HG03066 (cell line): ENCODE measurements around the gene WBP2NL.
A peak's percentile ranks its signal among the peaks of the same experiment; 100 is the strongest.
"Not testable (repeated sequence)": the region's sequence is repeated elsewhere in the genome, so short reads cannot be mapped to it uniquely, and the experiment has no call there.

ENCODE experiments used
- ATAC-seq: cut with Tn5 transposase; IDR thresholded peaks from one replicate; pipeline ENCODE4 v1.9.1; 2021; ENCODE audit warnings: low read depth; ENCODE audit not compliant: unreplicated experiment

Gene WBP2NL

DNA sequence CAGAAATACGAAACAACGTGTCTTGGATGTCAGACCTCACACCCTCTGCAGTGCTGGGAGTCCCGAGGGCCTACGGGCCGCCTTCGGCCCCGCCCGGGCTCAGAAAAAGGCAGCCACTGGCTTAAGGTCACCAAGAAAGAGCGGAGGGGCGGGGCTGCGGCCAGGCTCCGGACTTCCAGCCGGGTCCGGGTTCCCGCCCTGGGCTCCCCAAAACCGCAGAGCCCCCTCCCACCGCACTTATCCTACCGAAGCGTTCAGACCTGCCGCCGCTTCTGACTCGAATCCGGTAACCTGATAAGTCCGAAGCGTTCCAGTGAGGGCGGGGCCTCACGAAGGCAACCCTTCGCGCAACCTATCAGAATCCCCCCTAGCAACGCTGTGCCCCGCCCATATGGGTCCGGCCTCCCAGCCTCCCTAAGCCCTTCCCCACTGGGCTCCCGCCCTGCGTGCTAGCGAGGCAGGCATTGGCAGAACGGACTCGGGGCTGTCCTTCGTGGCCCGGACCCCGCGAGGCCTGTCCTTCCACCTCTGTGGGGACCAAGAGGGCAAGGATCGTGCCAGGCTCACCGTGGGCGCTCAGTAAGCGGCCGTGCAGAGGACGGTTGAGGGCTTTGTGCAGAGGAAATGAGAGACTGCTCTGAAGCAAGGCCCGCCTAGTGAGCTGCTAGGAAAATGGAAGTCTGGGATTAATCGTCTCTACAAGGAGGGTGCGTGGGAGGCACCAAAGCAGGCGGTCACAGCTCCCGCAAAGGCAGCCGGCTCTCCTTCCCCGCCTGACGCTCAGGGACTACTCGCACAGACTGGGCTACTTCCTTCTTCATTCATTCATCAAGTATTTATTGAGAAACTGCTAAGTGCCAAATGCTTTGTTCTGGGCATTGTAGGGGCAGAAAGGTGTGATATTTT is 72.2 kb downstream of the WBP2NL start, which contains the start of gene NAGA:
NAGA (minus strand) TSS at position 296 of the 906 bp plus-strand sequence. CDS start 515 bp downstream, outside the sequence.
- ATAC-seq: peak; percentile 88

DNA sequence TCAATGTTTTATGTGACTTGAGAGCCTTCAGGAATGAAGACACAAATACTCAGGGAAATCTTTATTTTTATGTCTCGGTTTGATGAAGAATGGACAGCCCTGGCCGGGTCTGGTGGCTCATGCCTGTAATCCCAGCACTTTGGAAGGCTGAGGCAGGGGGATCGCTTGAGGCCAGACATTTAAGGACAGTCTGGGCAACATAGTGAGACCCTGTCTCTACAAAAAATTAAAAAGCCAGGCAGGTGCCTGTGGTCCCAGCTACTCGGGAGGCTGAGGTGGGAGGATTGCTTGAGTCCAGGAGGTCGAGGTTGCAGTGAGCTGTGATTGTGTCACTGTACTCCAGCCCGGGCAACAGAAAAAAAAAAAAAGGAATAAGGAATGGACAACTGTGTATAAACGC is 72.9 kb downstream of the WBP2NL start:
- not testable (repeated sequence) for ATAC-seq

DNA sequence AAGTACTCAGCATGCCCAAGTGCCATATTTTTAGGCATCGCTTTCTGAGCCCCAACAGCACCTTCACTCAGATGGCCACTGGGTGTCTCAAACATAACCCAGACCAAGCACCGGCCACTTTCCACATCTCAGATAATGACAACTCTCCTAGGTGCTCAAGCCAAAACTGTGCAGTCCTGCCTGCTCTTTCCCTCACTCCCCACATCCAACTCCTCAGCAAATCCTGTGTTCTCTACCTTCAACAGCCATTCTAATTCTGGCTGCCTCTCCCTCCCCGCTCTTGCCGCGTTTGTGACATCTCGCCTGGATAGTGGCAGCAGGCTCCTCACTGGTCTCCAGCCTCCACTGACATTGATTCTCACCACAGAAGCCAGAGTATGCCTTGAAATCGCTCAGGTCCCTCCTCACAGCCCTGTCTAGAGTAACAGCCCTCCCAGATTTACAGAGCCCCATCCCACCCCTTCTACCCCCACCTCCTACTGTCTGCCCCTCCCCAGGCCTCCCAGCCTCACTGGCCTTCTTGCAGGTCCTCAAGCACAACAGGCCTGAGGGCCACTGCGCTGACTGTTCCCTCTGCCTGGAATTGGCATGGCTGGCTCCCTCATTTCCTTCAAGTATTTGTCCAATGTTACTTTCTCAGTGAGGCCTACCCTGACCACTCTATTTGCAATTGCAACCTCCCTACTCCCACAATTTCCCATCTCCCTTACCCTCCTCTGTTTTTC is 74.2 kb downstream of the WBP2NL start:
- no peak for ATAC-seq

DNA sequence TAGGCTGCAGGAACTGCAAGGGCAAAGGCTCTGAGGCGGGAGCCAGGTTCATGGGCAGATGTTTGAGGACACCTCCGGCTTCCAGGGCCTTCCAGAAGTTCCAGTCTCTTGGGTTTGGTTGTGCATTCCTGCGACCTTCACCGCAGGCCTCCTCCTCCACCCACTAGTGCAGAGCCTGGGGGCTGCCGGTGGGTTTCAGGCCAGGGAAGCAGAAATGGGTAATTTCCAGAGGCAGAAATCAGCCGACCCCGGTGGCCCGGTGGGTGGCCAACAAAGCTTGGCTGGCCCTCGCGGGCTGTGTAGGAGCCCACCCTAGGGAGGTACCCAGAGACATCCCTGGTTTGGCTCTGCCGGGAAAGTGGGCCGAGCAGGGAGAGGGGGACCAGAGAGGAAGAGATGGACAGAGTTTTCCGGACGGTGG is 75.0 kb downstream of the WBP2NL start:
- no peak for ATAC-seq

DNA sequence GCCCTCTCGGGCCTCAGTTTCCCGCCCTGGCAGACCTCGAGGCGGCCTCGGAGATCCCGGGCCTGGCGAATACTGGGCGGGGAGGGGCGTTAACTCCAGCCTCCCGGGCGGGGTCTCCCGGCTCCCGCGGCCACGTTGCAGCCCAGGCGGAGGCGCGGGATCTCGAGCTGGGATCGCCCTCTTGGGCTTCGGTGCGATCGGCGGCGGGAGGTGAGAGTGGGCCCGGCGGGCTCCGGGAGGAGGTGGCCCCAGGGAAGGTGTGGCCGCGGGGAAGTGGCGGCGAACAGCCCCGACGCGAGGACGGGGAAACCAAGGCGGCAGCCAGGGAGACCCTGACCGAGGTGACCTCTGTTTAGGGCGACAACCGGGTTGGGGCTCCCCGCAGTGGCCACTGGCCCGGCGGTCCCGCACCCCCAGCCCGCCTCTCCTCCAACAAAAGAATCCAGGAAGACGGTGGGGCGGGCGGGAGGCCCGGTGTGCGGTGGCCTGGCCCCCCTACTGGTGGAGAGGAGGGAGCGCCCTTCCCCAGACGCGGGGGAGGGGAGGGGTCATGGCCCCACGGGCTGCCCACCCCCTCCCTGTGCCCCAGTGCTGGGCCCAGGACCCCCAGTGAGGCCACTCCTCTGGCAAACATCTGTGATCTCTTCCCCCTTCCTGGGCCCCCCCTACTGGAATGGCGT is 75.7 kb downstream of the WBP2NL start, which contains the start of gene PHETA2:
PHETA2 (plus strand) TSS at position 117 of the 680 bp plus-strand sequence. CDS start 3,046 bp downstream, outside the sequence.
- no peak for ATAC-seq

DNA sequence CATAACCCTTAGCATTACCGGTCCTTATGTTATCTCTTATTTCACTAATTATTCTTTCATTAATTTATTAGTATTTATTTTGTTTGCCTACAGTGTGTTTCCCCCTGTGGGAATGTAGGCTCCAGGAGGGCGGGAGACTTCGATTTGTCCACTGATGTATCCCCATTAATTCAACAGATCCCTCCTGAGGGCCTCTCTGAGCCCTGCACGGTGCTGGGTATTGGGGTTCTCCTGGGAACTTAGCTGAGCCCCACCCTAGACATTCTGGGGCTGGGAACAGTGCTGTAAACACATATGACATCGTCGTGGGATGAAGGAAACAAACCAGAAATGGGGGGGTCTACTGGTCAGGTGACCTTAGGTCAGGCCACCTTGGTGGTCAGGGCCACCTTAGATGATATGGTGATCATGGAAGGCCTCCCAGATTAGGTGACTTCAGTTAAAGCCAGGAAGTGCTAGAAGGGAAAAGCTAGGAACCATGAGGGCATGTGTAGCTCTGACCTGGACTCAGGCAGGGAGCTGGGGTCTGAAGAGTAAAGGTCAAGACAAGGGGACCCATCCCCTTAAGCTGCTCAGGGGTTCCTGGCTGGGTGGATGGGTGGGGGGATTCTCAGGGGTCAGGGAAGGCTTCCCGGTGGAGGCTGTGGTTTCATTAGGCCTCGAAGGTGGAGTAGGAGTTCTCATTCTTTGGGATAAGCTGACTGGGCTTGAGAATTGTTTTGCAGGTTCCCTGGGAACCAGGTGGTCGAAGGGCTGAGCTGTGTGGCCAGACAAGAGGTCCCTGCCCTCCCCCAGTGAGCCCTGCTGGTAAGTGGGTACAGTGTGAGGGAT is 76.5 kb downstream of the WBP2NL start:
- no peak for ATAC-seq

DNA sequence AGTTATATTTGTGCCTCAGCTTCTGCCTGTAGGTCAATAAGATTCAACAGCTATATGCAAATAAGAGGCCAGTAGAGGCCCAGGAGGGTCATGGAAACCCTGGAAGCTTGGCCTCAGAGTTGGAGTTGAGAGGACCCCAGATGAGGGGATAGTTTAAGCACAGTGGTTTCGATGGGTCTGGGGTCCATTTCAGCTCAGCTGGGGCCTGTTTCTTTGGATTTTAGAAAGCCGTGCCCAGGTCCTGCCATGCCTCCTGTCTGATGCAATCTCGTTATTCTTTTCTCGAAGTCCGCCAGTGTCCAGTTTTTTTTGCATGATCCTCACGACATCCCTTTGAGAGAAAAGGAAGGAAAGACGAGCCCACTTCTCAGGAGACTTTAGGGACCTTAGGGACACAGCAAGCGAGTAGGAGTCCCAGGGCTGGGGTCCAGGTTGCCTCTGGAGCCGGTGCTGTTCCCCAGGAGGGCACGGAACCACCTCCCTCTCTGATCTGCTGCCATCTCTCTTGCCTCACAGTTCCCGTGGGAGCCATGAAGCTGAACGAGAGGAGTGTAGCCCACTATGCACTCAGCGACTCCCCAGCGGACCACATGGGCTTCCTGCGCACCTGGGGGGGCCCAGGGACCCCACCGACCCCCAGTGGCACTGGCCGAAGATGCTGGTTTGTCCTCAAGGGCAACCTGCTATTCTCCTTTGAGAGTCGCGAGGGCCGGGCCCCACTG is 78.3 kb downstream of the WBP2NL start:
- ATAC-seq: no peak

DNA sequence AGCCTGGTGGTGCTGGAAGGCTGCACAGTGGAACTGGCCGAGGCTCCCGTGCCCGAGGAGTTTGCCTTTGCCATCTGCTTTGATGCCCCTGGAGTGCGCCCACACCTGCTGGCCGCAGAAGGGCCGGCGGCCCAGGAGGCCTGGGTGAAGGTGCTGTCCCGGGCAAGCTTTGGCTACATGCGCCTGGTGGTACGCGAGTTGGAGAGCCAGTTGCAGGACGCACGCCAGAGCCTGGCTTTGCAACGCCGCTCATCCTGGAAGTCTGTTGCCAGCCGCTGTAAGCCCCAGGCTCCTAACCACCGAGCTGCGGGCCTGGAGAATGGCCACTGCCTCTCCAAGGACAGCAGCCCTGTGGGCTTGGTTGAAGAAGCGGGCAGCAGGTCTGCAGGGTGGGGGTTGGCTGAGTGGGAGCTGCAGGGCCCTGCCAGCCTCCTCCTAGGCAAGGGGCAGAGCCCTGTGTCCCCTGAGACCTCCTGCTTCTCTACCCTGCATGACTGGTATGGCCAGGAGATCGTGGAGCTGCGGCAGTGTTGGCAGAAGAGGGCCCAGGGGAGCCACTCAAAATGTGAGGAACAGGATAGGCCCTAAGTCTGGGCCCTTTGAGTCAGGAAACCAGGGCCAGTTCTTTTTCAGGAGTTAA is 79.0 kb downstream of the WBP2NL start:
- no peak for ATAC-seq
